HepG2 (cell line): Measurements from ENCODE around the gene MUCL3. TPM values are rescaled to one million over a fixed set of nuclear protein-coding genes. Genes with fewer than 3 reads are reported as not detected.

Source experiments
- ATAC-seq: fragments of 200-7000 bp; cut with Tn5 transposase; 3 replicates; pipeline ENCODE4 v1.9.1; 2020; ENCODE audit warnings: mild to moderate bottlenecking, moderate library complexity
- BruUV-seq: library from RNA; stranded (reverse); fragments of 400-500 nt; replicated peaks from 2 replicates; lab custom pipeline; 2021; lab: Mats Ljungman, UMichigan
- CTCF ChIA-PET: fragments of 300-600 bp; formaldehyde crosslinking; extraction: SDS; loops from one replicate; lab custom pipeline; 2021; ENCODE audit warnings: low total read pairs, inconsistent platforms, low intra/inter-chr PET ratio; lab: Yijun Ruan, JAX
- POLR2A ChIA-PET: fragments of 350-600 bp; sonication (Branson Sonifier 250); formaldehyde crosslinking; loops from one replicate; lab custom pipeline; 2020; ENCODE audit warnings: antibody characterized with exemption, inconsistent platforms; lab: Yijun Ruan, JAX
- DNase-seq: peaks from one replicate; pipeline ENCODE4 v3.0.0-alpha.2; 2015; ENCODE audit warnings: low spot score
- FAIRE-seq: peaks from 3 replicates; lab custom pipeline; 2011; peaks lifted over from hg19 to GRCh38; lab: Jason Lieb, UNC
- H2AFZ ChIP-seq: one replicate; pipeline ENCODE4 v1.6.1; 2011; ENCODE audit warnings: low read length, inconsistent platforms
- H3K27ac ChIP-seq: fragments of 300-600 bp; 3 replicates; pipeline ENCODE4 v1.8.0; 2011; ENCODE audit warnings: mixed run types, mild to moderate bottlenecking, mixed read lengths, low read length, inconsistent platforms; ENCODE audit not compliant: insufficient read depth; ENCODE audit errors: extremely low read length
- H3K27me3 ChIP-seq, 2 experiments: fragments of 200-600 bp in 1 of 2; 2 replicates in 1 of 2; 3 replicates in 1 of 2; pipeline versions ENCODE4 v1.6.0 to v1.8.0; 2011; ENCODE audit warnings: low read length in 2 of 2, mild to moderate bottlenecking in 2 of 2, moderate library complexity in 2 of 2, inconsistent platforms in 1 of 2; ENCODE audit not compliant: insufficient read depth in 2 of 2, control insufficient read depth in 1 of 2
- H3K36me3 ChIP-seq, 2 experiments: fragments of 200-600 bp in 1 of 2; replicated peaks in 1 of 2; 2 replicates in 1 of 2; 3 replicates in 1 of 2; pipeline versions ENCODE4 v1.5.1 to v1.8.0; 2011; ENCODE audit warnings: low read length in 2 of 2, inconsistent platforms in 1 of 2; ENCODE audit not compliant: insufficient read depth in 2 of 2, control insufficient read depth in 1 of 2
- H3K4me1 ChIP-seq: 2 replicates; pipeline ENCODE4 v1.5.1; 2012; ENCODE audit warnings: low read length, inconsistent platforms; ENCODE audit not compliant: insufficient read depth
- H3K4me2 ChIP-seq: 2 replicates; pipeline ENCODE4 v1.6.0; 2011; ENCODE audit warnings: low read depth, low read length, inconsistent platforms
- H3K4me3 ChIP-seq, 3 experiments: fragments of 200-600 bp in 1 of 3; sonication (generic), shearing (Covaris generic) in 1 of 3; replicated peaks in 1 of 3; 2 replicates each; pipeline ENCODE4 v1.5.1; 2011 to 2016; ENCODE audit warnings: low read length in 3 of 3, inconsistent platforms in 2 of 3, low read depth in 2 of 3, mild to moderate bottlenecking in 2 of 3, control low read depth in 1 of 3, mixed read lengths in 1 of 3; ENCODE audit not compliant: insufficient read depth in 1 of 3
- H3K79me2 ChIP-seq: one replicate; pipeline ENCODE4 v1.6.1; 2011; ENCODE audit warnings: low read length, inconsistent platforms; ENCODE audit not compliant: insufficient read depth
- H3K9ac ChIP-seq: 2 replicates; pipeline ENCODE4 v1.6.0; 2011; ENCODE audit warnings: mild to moderate bottlenecking, low read depth, low read length, inconsistent platforms; ENCODE audit not compliant: insufficient read depth
- H3K9me3 ChIP-seq: 2 replicates; pipeline ENCODE4 v1.5.1; 2012; ENCODE audit warnings: mild to moderate bottlenecking, low read length
- H4K20me1 ChIP-seq: 2 replicates; pipeline ENCODE4 v1.6.0; 2011; ENCODE audit warnings: inconsistent platforms, mild to moderate bottlenecking, low read length, moderate library complexity; ENCODE audit not compliant: insufficient read depth
- IKZF4 ChIP-seq: sonication (generic); formaldehyde crosslinking; IDR thresholded peaks from 2 replicates; pipeline ENCODE4 v1.5.1; 2020; ENCODE audit warnings: borderline replicate concordance, mild to moderate bottlenecking, low read depth, missing genetic modification reagents; ENCODE audit errors: not compliant biosample characterization
- KLF11 ChIP-seq: IDR thresholded peaks from 2 replicates; pipeline ENCODE4 v1.6.1; 2016; ENCODE audit warnings: missing compliant biosample characterization
- NFKBIZ ChIP-seq: IDR thresholded peaks from 2 replicates; pipeline ENCODE4 v1.6.1; 2018; ENCODE audit warnings: missing genetic modification reagents, missing compliant biosample characterization
- RFX1 ChIP-seq: fragments of 450-650 bp; IDR thresholded peaks from 2 replicates; pipeline ENCODE4 v1.6.1; 2017
- SALL1 ChIP-seq: sonication (generic); formaldehyde crosslinking; IDR thresholded peaks from 2 replicates; pipeline ENCODE4 v1.8.0; 2022; ENCODE audit warnings: mild to moderate bottlenecking, missing genetic modification reagents
- SALL2 ChIP-seq: sonication (generic); formaldehyde crosslinking; IDR thresholded peaks from 2 replicates; pipeline ENCODE4 v1.8.1; 2023; ENCODE audit warnings: mild to moderate bottlenecking, missing genetic modification reagents, inconsistent platforms
- SNAPC4 ChIP-seq: sonication (generic); formaldehyde crosslinking; IDR thresholded peaks from 2 replicates; pipeline ENCODE4 v1.4.0; 2020; ENCODE audit warnings: mild to moderate bottlenecking, missing genetic modification reagents
- ZBTB8A ChIP-seq: sonication (generic); formaldehyde crosslinking; IDR thresholded peaks from 2 replicates; pipeline ENCODE4 v1.4.0; 2020; ENCODE audit warnings: mild to moderate bottlenecking, low read depth, missing genetic modification reagents, borderline replicate concordance
- ZNF563 ChIP-seq: sonication (generic); formaldehyde crosslinking; IDR thresholded peaks from 2 replicates; pipeline ENCODE4 v1.8.0; 2022; ENCODE audit warnings: mild to moderate bottlenecking, moderate library complexity, missing genetic modification reagents
- ZNF570 ChIP-seq: sonication (generic); formaldehyde crosslinking; IDR thresholded peaks from 2 replicates; pipeline ENCODE4 v1.4.0; 2020; ENCODE audit warnings: mild to moderate bottlenecking, missing genetic modification reagents, borderline replicate concordance
- ZNF616 ChIP-seq: sonication (generic); formaldehyde crosslinking; IDR thresholded peaks from 2 replicates; pipeline ENCODE4 v1.5.0; 2020; ENCODE audit warnings: low read depth, mild to moderate bottlenecking, missing genetic modification reagents
- ZSCAN29 ChIP-seq: sonication (generic); formaldehyde crosslinking; conservative IDR thresholded peaks from 2 replicates; pipeline ENCODE4 v1.4.0; 2020; ENCODE audit warnings: mild to moderate bottlenecking, missing genetic modification reagents
- WGBS: methylation state at CpG from one replicate; pipeline ENCODE4 v1.1.6; 2017; ENCODE audit warnings: low lambda C conversion rate; 5-methylcytosine and 5-hydroxymethylcytosine counted together
- in situ Hi-C: cut with HindIII; loops from 2 replicates; pipeline ENCODE4 v1.10.0; 2017; ENCODE audit warnings: low pct_unique_long_range_greater_than_20kb; ENCODE audit not compliant: extremely low pct_ligation_motif_present
- intact Hi-C: fragments of 100-400 bp; cut with micrococcal nuclease; formaldehyde crosslinking; loops from one replicate; pipeline ENCODE4 v1.10.0; 2022; ENCODE audit not compliant: unreplicated experiment
- polyA plus RNA-seq, 8 experiments: library from polyadenylated mRNA; depleted of rRNA in 3 of 8; stranded (reverse) in 7 of 8; unstranded in 1 of 8; fragments of >200 nt; fragmentation: Illumina TruSeq in 4 of 8; extraction: Trizol in 4 of 8; gene quantifications; 2 replicates each; pipeline versions ENCODE4 v1.2.1 to v1.2.3, GENCODE V29; 2011 to 2016; ENCODE audit warnings: low read depth in 4 of 8, missing spikeins in 1 of 8, mixed read lengths in 1 of 8; ENCODE audit not compliant: insufficient read depth in 1 of 8
- total RNA-seq, 5 experiments: library from RNA; depleted of rRNA; stranded (reverse); fragments of >200 nt; fragmentation: Illumina TruSeq; extraction: Trizol; gene quantifications; 2 replicates each; pipeline ENCODE4 v1.2.3, GENCODE V29; 2016; ENCODE audit warnings: low read depth in 1 of 5
- TF ChIP-seq, protein P1 (sequence below): sonication (generic); formaldehyde crosslinking; IDR thresholded peaks from 2 replicates; pipeline ENCODE4 v1.4.0; 2020; ENCODE audit warnings: missing genetic modification reagents, low read depth, mild to moderate bottlenecking, borderline replicate concordance

MUCL3 gene
- total and polyA plus RNA-seq, 2 of the 13 experiments (the other 11 are each of a cell fraction or from before 2014, with no cell fraction given): not detected

GRCh38 chr6:30970946-30971345 lies 30.2 kb downstream of the MUCL3 start:
- in situ Hi-C loops: no loop called here
- H3K4me1 ChIP-seq: no peaks in the 10 kb centered on the region
- H3K9me3 ChIP-seq: no peaks in the 10 kb centered on the region
- peaks cover 0 to 10% of the 10 kb centered on the region in 2 experiments; a peak in 2 of 5 replicates for H3K27me3 ChIP-seq
- 66% methylated on average over 5 of the region's 5 CpGs for WGBS
- ChIA-PET POLR2A (no interaction called here), CTCF (no interaction called here)
- no peaks in the 10 kb centered on the region for H3K36me3 ChIP-seq
- no peak overlapping the region for H3K4me3 ChIP-seq
- DNase-seq (no peak), ATAC-seq (no peak), FAIRE-seq (no peak)
- no peak overlapping the region for H2AFZ ChIP-seq
- no TSS peak for BruUV-seq
- intact Hi-C loops: no loop called here
- no peaks in the 10 kb centered on the region for H3K79me2 ChIP-seq
- no peak overlapping the region for H3K27ac ChIP-seq
- H4K20me1 ChIP-seq: no peaks in the 10 kb centered on the region
- H3K9ac ChIP-seq: no peak overlapping the region
- no peak overlapping the region for H3K4me2 ChIP-seq
- TF ChIP-seq ZSCAN29 (CRISPR knock-in tag) (no peak), ZNF563 (CRISPR knock-in tag) (no peak), ZNF616 (CRISPR knock-in tag) (no peak), SALL2 (CRISPR knock-in tag) (no peak), ZBTB8A (CRISPR knock-in tag) (no peak), NFKBIZ (no peak), KLF11 (CRISPR knock-in tag) (no peak), ZNF570 (CRISPR knock-in tag) (no peak), SALL1 (CRISPR knock-in tag) (no peak), SNAPC4 (CRISPR knock-in tag) (no peak), IKZF4 (CRISPR knock-in tag) (no peak), RFX1 (no peak)
- TF ChIP-seq, protein P1, sequence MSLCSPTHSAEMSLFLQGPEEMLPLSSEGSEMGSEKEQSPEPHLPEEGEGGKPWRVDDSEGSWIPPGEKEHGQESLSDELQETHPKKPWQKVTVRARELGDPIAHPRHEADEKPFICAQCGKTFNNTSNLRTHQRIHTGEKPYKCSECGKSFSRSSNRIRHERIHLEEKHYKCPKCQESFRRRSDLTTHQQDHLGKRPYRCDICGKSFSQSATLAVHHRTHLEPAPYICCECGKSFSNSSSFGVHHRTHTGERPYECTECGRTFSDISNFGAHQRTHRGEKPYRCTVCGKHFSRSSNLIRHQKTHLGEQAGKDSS: no peak
